Neural cell (in vitro differentiated cells): Measurements from ENCODE around the gene EFEMP2. TPM values are rescaled to one million over a fixed set of nuclear protein-coding genes. Genes with fewer than 3 reads are reported as not detected.

Experiments
- H2AFZ ChIP-seq: fragments of 200-600, 300-800 bp; sonication (generic), shearing (Covaris generic); 2 replicates; pipeline ENCODE4 v1.6.0; 2014; ENCODE audit warnings: low read depth, mild to moderate bottlenecking, antibody characterized with exemption, low read length, moderate library complexity
- H3F3A ChIP-seq: fragments of 200-600 bp; shearing (Covaris generic); 2 replicates; pipeline ENCODE4 v1.6.1; 2016; ENCODE audit warnings: mild to moderate bottlenecking, moderate library complexity, mixed read lengths, antibody characterized with exemption, low read length; ENCODE audit not compliant: insufficient read depth, poor library complexity, severe bottlenecking
- H3K27ac ChIP-seq: fragments of 200-600, 300-800 bp; sonication (generic), shearing (Covaris generic); 2 replicates; pipeline ENCODE4 v1.5.1; 2014; ENCODE audit warnings: mild to moderate bottlenecking, low read length, moderate library complexity
- H3K27me3 ChIP-seq: fragments of 300-800, 200-600 bp; sonication (generic), shearing (Covaris generic); 2 replicates; pipeline ENCODE4 v1.6.0; 2014; ENCODE audit warnings: mild to moderate bottlenecking, low read depth, low read length, moderate library complexity; ENCODE audit not compliant: insufficient read depth
- H3K36me3 ChIP-seq: fragments of 300-800, 200-600 bp; sonication (generic), shearing (Covaris generic); 2 replicates; pipeline ENCODE4 v1.5.1; 2014; ENCODE audit warnings: mild to moderate bottlenecking, antibody characterized with exemption, low read length, moderate library complexity; ENCODE audit not compliant: insufficient read depth
- H3K4me2 ChIP-seq: fragments of 300-800, 200-600 bp; sonication (generic), shearing (Covaris generic); 2 replicates; pipeline ENCODE4 v1.6.0; 2014; ENCODE audit warnings: mild to moderate bottlenecking, low read length
- H3K4me3 ChIP-seq: fragments of 300-800, 200-600 bp; sonication (generic), shearing (Covaris generic); 2 replicates; pipeline ENCODE4 v1.5.1; 2014; ENCODE audit warnings: mild to moderate bottlenecking, low read length, moderate library complexity
- H3K79me2 ChIP-seq: fragments of 200-600 bp; shearing (Covaris generic); replicated peaks from 2 replicates; pipeline ENCODE4 v1.6.0; 2014; ENCODE audit warnings: mild to moderate bottlenecking, low read length, moderate library complexity; ENCODE audit not compliant: insufficient read depth
- H3K9ac ChIP-seq: fragments of 300-800, 200-600 bp; sonication (generic), shearing (Covaris generic); 2 replicates; pipeline ENCODE4 v1.6.1; 2016; ENCODE audit warnings: mild to moderate bottlenecking, low read length, mixed read lengths
- H3K9me2 ChIP-seq: fragments of 200-600 bp; shearing (Covaris generic); 2 replicates; pipeline ENCODE4 v1.6.1; 2016; ENCODE audit warnings: mild to moderate bottlenecking, low read length, mixed read lengths; ENCODE audit not compliant: insufficient read depth
- H3K9me3 ChIP-seq: fragments of 200-600, 300-800 bp; sonication (generic), shearing (Covaris generic); 2 replicates; pipeline ENCODE4 v1.6.1; 2016; ENCODE audit warnings: mild to moderate bottlenecking, mixed run types, low read length, moderate library complexity, mixed read lengths
- H4K20me1 ChIP-seq: fragments of 200-600 bp; shearing (Covaris generic); 2 replicates; pipeline ENCODE4 v1.6.1; 2016; ENCODE audit warnings: mild to moderate bottlenecking, mixed run types; ENCODE audit not compliant: insufficient read depth
- CTCF ChIP-seq: fragments of 450-650 bp; IDR thresholded peaks from 2 replicates; pipeline ENCODE4 v1.5.1; 2014; ENCODE audit warnings: antibody characterized with exemption, mild to moderate bottlenecking, moderate library complexity; ENCODE audit not compliant: poor library complexity, severe bottlenecking
- EP300 ChIP-seq: fragments of 450-650 bp; conservative IDR thresholded peaks from 2 replicates; pipeline ENCODE4 v1.6.1; 2014; ENCODE audit warnings: antibody characterized with exemption, mild to moderate bottlenecking, moderate library complexity; ENCODE audit not compliant: poor library complexity, severe bottlenecking
- EZH2 ChIP-seq: fragments of 200-600, 300-800 bp; shearing (Covaris generic), sonication (generic); IDR thresholded peaks from 2 replicates; pipeline ENCODE4 v1.6.1; 2014; ENCODE audit warnings: antibody characterized with exemption, low read length, borderline replicate concordance, mild to moderate bottlenecking; ENCODE audit not compliant: insufficient read depth, poor library complexity, severe bottlenecking
- MXI1 ChIP-seq: fragments of 450-650 bp; conservative IDR thresholded peaks from 2 replicates; pipeline ENCODE4 v1.6.1; 2014; ENCODE audit warnings: antibody characterized with exemption, mild to moderate bottlenecking; ENCODE audit not compliant: poor library complexity, severe bottlenecking
- POLR2AphosphoS5 ChIP-seq: IDR thresholded peaks from 2 replicates; pipeline ENCODE4 v1.6.1; 2012
- RAD21 ChIP-seq: fragments of 450-650 bp; conservative IDR thresholded peaks from 2 replicates; pipeline ENCODE4 v1.6.1; 2014; ENCODE audit warnings: antibody characterized with exemption, mild to moderate bottlenecking, moderate library complexity
- REST ChIP-seq: IDR thresholded peaks from 2 replicates; pipeline ENCODE4 v1.6.1; 2012; ENCODE audit warnings: borderline replicate concordance
- SMC3 ChIP-seq: fragments of 450-650 bp; conservative IDR thresholded peaks from 2 replicates; pipeline ENCODE4 v1.6.1; 2014; ENCODE audit warnings: antibody characterized with exemption, mild to moderate bottlenecking, moderate library complexity; ENCODE audit not compliant: poor library complexity
- TAF1 ChIP-seq: IDR thresholded peaks from 2 replicates; pipeline ENCODE4 v1.6.1; 2012; ENCODE audit warnings: low read depth
- polyA plus RNA-seq: library from polyadenylated mRNA; depleted of rRNA; stranded (reverse); fragments of >200 nt; gene quantifications from 2 replicates; pipeline ENCODE4 v1.2.3, GENCODE V29; 2014

EFEMP2 gene
- polyA plus RNA-seq, 1 donor from 2014 or later: 0.67 TPM

GRCh38 chr11:65907878-65908277, 35.3 kb upstream of the EFEMP2 start:
- Histone ChIP-seq H3K27ac (no peak overlapping the region), H3K9ac (no peak overlapping the region), H2AFZ (no peak overlapping the region), H3K27me3 (peaks cover 15% of the 10 kb centered on the region), H3K4me3 (no peak overlapping the region), H3F3A (no peaks in the 10 kb centered on the region), H3K9me3 (no peaks in the 10 kb centered on the region), H3K36me3 (no peaks in the 10 kb centered on the region), H3K9me2 (no peaks in the 10 kb centered on the region), H3K79me2 (no peaks in the 10 kb centered on the region), H4K20me1 (no peaks in the 10 kb centered on the region), H3K4me2 (no peak overlapping the region)
- TF ChIP-seq EP300: no peak
- no peak for TF ChIP-seq CTCF
- no peak for TF ChIP-seq SMC3
- no peak for TF ChIP-seq RAD21
- no peak for TF ChIP-seq TAF1
- TF ChIP-seq MXI1: no peak
- no peak for TF ChIP-seq REST
- TF ChIP-seq POLR2AphosphoS5: no peak
- no peak for TF ChIP-seq EZH2

- no peak overlapping the region for H3K4me3 ChIP-seq
- no peak overlapping the region for H3K4me2 ChIP-seq
- H3F3A ChIP-seq: no peaks in the 10 kb centered on the region
- H3K9ac ChIP-seq: no peak overlapping the region
- no peaks in the 10 kb centered on the region for H3K79me2 ChIP-seq
- no peak overlapping the region for H2AFZ ChIP-seq
- H3K36me3 ChIP-seq: no peaks in the 10 kb centered on the region
- no peak overlapping the region for H3K27ac ChIP-seq
- peaks cover 27% of the 10 kb centered on the region for H3K27me3 ChIP-seq
- no peaks in the 10 kb centered on the region for H3K9me2 ChIP-seq
- H3K9me3 ChIP-seq: no peaks in the 10 kb centered on the region
- TF ChIP-seq SMC3 (no peak), REST (no peak), TAF1 (no peak), EP300 (no peak), POLR2AphosphoS5 (no peak), RAD21 (no peak), MXI1 (no peak), CTCF (no peak), EZH2 (no peak)
- H4K20me1 ChIP-seq: no peaks in the 10 kb centered on the region
Measured at GRCh38 chr11:65906602-65907001, 34.0 kb upstream of the EFEMP2 start.
